ENCODE measurements around the gene CSNK1G1.

The CSNK1G1 gene

GRCh38 chr15:64264502-64264901 is 91.5 kb downstream of the CSNK1G1 start:
- Mint-ChIP-seq H3K36me3 (ENCODE audit: low read depth) (peaks cover 47% of the 10 kb centered on the region), H3K27me3 (ENCODE audit: low read depth, poor library complexity) (peaks cover 4% of the 10 kb centered on the region), H3K4me3 (no peak overlapping the region), H3K9me3 (peaks cover 27% of the 10 kb centered on the region), H3K4me1 (no peaks in the 10 kb centered on the region), H3K27ac (no peak overlapping the region)
- DNase-seq, result no peak
- TF ChIP-seq CTCF (IDR thresholded peaks at IDR 0.05), result no peak

- Mint-ChIP-seq H3K4me3 (no peak overlapping the region), H3K36me3 (ENCODE audit: low read depth) (peaks cover 47% of the 10 kb centered on the region), H3K27me3 (ENCODE audit: low read depth, poor library complexity) (peaks cover 4% of the 10 kb centered on the region), H3K9me3 (peaks cover 27% of the 10 kb centered on the region), H3K4me1 (no peaks in the 10 kb centered on the region), H3K27ac (no peak overlapping the region)
- TF ChIP-seq CTCF (IDR thresholded peaks at IDR 0.05), result no peak
- no peak for DNase-seq
Measured at GRCh38 chr15:64263567-64263966, 92.4 kb downstream of the CSNK1G1 start.

- Mint-ChIP-seq H3K4me3 (no peak overlapping the region), H3K27ac (no peak overlapping the region), H3K27me3 (ENCODE audit: low read depth, poor library complexity) (no peaks in the 10 kb centered on the region), H3K9me3 (peaks cover 7% of the 10 kb centered on the region), H3K4me1 (no peaks in the 10 kb centered on the region), H3K36me3 (ENCODE audit: low read depth) (peaks cover 39% of the 10 kb centered on the region)
- no peak for DNase-seq
- TF ChIP-seq CTCF (IDR thresholded peaks at IDR 0.05), result no peak
Measured at GRCh38 chr15:64256051-64256450, 99.9 kb downstream of the CSNK1G1 start.

GRCh38 chr15:64251658-64252057 is 104.3 kb downstream of the CSNK1G1 start:
- TF ChIP-seq CTCF (IDR thresholded peaks at IDR 0.05), result no peak
- no peak overlapping the region for H3K4me3 Mint-ChIP-seq
- no peaks in the 10 kb centered on the region for H3K27me3 Mint-ChIP-seq (ENCODE audit: low read depth, poor library complexity)
- H3K9me3 Mint-ChIP-seq, result peaks cover 7% of the 10 kb centered on the region
- DNase-seq, result no peak
- H3K4me1 Mint-ChIP-seq, result peaks cover 8% of the 10 kb centered on the region
- peaks cover 23% of the 10 kb centered on the region for H3K36me3 Mint-ChIP-seq (ENCODE audit: low read depth)
- no peak overlapping the region for H3K27ac Mint-ChIP-seq

- peaks cover 9% of the 10 kb centered on the region for H3K4me1 Mint-ChIP-seq
- no peak overlapping the region for H3K4me3 Mint-ChIP-seq
- TF ChIP-seq CTCF (IDR thresholded peaks at IDR 0.05), result no peak
- DNase-seq, result no peak
- peaks cover 21% of the 10 kb centered on the region for H3K36me3 Mint-ChIP-seq (ENCODE audit: low read depth)
- H3K9me3 Mint-ChIP-seq, result peaks cover 3% of the 10 kb centered on the region
- H3K27me3 Mint-ChIP-seq (ENCODE audit: low read depth, poor library complexity), result no peaks in the 10 kb centered on the region
- H3K27ac Mint-ChIP-seq, result peak overlapping the region; percentile 38
Measured at GRCh38 chr15:64251121-64251520, 104.9 kb downstream of the CSNK1G1 start.

GRCh38 chr15:64249883-64250575 is 105.9 kb downstream of the CSNK1G1 start:
- Mint-ChIP-seq H3K4me3 (no peak overlapping the region), H3K4me1 (peaks cover 9% of the 10 kb centered on the region), H3K27me3 (ENCODE audit: low read depth, poor library complexity) (no peaks in the 10 kb centered on the region), H3K27ac (no peak overlapping the region), H3K9me3 (peaks cover 6% of the 10 kb centered on the region), H3K36me3 (ENCODE audit: low read depth) (peaks cover 23% of the 10 kb centered on the region)
- no peak for DNase-seq
- no peak for TF ChIP-seq CTCF (IDR thresholded peaks at IDR 0.05)

Data from nephron progenitor cell (in vitro differentiated cells).